WTC11 (cell line): ENCODE results near the gene CACNA2D4. TPM values are rescaled to one million over a fixed set of nuclear protein-coding genes. Genes with fewer than 3 reads are reported as not detected.

ENCODE experiments used
- ATAC-seq: fragments of 200-7000 bp; cut with Tn5 transposase; 2 replicates; pipeline ENCODE4 v1.10.0; 2021; ENCODE audit warnings: mild to moderate bottlenecking, moderate library complexity
- CTCF ChIA-PET: fragments of 300-600 bp; sonication (Branson Sonifier 250); formaldehyde crosslinking; loops from one replicate; lab custom pipeline; 2021; ENCODE audit warnings: antibody characterized with exemption; lab: Charles Lee
- POLR2A ChIA-PET: fragments of 350-600 bp; sonication (Branson Sonifier 250); formaldehyde crosslinking; loops from one replicate; lab custom pipeline; 2021; ENCODE audit warnings: antibody characterized with exemption; lab: Charles Lee
- DNase-seq: peaks from one replicate; pipeline ENCODE4 v3.0.0; 2021; ENCODE audit warnings: low spot score
- H3K27ac Mint-ChIP-seq: 2 replicates; pipeline ENCODE4 v1.8.0; 2021; ENCODE audit warnings: mixed read lengths
- H3K27me3 Mint-ChIP-seq: 2 replicates; pipeline ENCODE4 v1.8.0; 2021; ENCODE audit warnings: low read depth, mild to moderate bottlenecking, moderate library complexity, mixed read lengths
- H3K36me3 Mint-ChIP-seq: 2 replicates; pipeline ENCODE4 v1.8.0; 2021; ENCODE audit warnings: mixed read lengths
- H3K4me1 Mint-ChIP-seq: 2 replicates; pipeline ENCODE4 v1.8.0; 2022; ENCODE audit warnings: mixed read lengths
- H3K4me3 Mint-ChIP-seq: 2 replicates; pipeline ENCODE4 v1.8.0; 2021; ENCODE audit warnings: mild to moderate bottlenecking, moderate library complexity, mixed read lengths
- H3K9me3 Mint-ChIP-seq: 2 replicates; pipeline ENCODE4 v1.8.0; 2021; ENCODE audit warnings: mixed read lengths
- EMX1 ChIP-seq: fragments of 250-450 bp; sonication (Bioruptor Pico); IDR thresholded peaks from 2 replicates; pipeline ENCODE4 v1.8.0; 2021; ENCODE audit warnings: mild to moderate bottlenecking
- FOXK1 ChIP-seq: sonication (generic); formaldehyde crosslinking; IDR thresholded peaks from 2 replicates; pipeline ENCODE4 v1.8.0; 2022; ENCODE audit warnings: mild to moderate bottlenecking, moderate library complexity, missing genetic modification reagents
- GABPB1 ChIP-seq: sonication (generic); formaldehyde crosslinking; IDR thresholded peaks from 2 replicates; pipeline ENCODE4 v1.8.1; 2023; ENCODE audit warnings: mild to moderate bottlenecking, missing genetic modification reagents
- GTF2I ChIP-seq: fragments of 250-450 bp; sonication (Bioruptor Pico); conservative IDR thresholded peaks from 2 replicates; pipeline ENCODE4 v1.4.0; 2021; ENCODE audit warnings: mild to moderate bottlenecking
- NFATC4 ChIP-seq: fragments of 250-450 bp; sonication (Bioruptor Pico); IDR thresholded peaks from 2 replicates; pipeline ENCODE4 v1.9.0; 2021; ENCODE audit warnings: mild to moderate bottlenecking
- ZBTB21 ChIP-seq: sonication (generic); formaldehyde crosslinking; IDR thresholded peaks from 2 replicates; pipeline ENCODE4 v1.8.1; 2023; ENCODE audit warnings: mild to moderate bottlenecking, missing genetic modification reagents, borderline replicate concordance
- ZNF219 ChIP-seq: sonication (generic); formaldehyde crosslinking; IDR thresholded peaks from 2 replicates; pipeline ENCODE4 v1.8.0; 2023; ENCODE audit warnings: missing genetic modification reagents, mild to moderate bottlenecking, borderline replicate concordance
- ZNF416 ChIP-seq: fragments of 250-450 bp; sonication (Bioruptor Pico); IDR thresholded peaks from 2 replicates; pipeline ENCODE4 v1.9.0; 2021; ENCODE audit warnings: mild to moderate bottlenecking, inconsistent platforms
- total RNA-seq: library from RNA; stranded (reverse); gene quantifications from 3 replicates; pipeline ENCODE4 v1.2.3, GENCODE V29; 2021
- TF ChIP-seq, protein P1 (sequence below): sonication (generic); formaldehyde crosslinking; IDR thresholded peaks from 2 replicates; pipeline ENCODE4 v1.8.1; 2022; ENCODE audit warnings: mild to moderate bottlenecking, missing genetic modification reagents, moderate library complexity, borderline replicate concordance
- TF ChIP-seq, protein P2 (sequence below): fragments of 250-450 bp; sonication (Bioruptor Pico); IDR thresholded peaks from 2 replicates; pipeline ENCODE4 v2.1.2; 2022; ENCODE audit warnings: mild to moderate bottlenecking, moderate library complexity
- TF ChIP-seq, protein P3 (sequence below): sonication (generic); formaldehyde crosslinking; conservative IDR thresholded peaks from 2 replicates; pipeline ENCODE4 v1.8.1; 2023; ENCODE audit warnings: mild to moderate bottlenecking, low read depth, missing genetic modification reagents, moderate library complexity
- TF ChIP-seq, protein P4 (sequence below): sonication (generic); formaldehyde crosslinking; IDR thresholded peaks from 2 replicates; pipeline ENCODE4 v1.8.1; 2023; ENCODE audit warnings: mild to moderate bottlenecking, missing genetic modification reagents, moderate library complexity
- TF ChIP-seq, protein P5 (sequence below): fragments of 250-450 bp; sonication (Bioruptor Pico); IDR thresholded peaks from 2 replicates; pipeline ENCODE4 v1.8.0; 2021; ENCODE audit warnings: mild to moderate bottlenecking
- TF ChIP-seq, protein P6 (sequence below): fragments of 250-450 bp; sonication (Bioruptor Pico); IDR thresholded peaks from 2 replicates; pipeline ENCODE4 v1.9.0; 2021; ENCODE audit warnings: mild to moderate bottlenecking, borderline replicate concordance

Gene CACNA2D4
- total RNA-seq, 1 experiment from 2014 or later: 0.04 TPM

DNA sequence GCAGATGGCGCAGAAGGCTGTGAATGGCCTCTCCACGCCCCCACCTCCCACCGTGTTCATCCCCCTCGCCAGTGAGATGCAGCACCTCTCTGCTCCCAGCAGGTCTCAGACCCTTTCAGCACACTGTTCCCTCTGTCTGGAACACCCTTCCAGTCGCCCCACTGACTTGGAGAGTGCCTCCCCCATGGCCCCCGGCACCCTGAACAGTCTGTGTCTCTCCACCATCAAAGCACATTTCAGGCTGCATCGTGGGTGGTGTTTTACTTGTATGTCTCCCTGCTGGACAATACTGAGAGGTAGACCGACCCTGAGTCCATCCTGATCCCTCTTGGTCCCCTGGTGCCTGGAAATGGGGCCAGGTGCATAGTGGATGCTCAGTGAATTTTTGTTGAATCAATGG, 34.9 kb downstream of the CACNA2D4 start:
- ChIA-PET POLR2A (no interaction called here), CTCF (no interaction called here)
- H3K9me3 Mint-ChIP-seq: peaks cover 4% of the 10 kb centered on the region; the same call in 1 of the 2 replicates
- H3K4me3 Mint-ChIP-seq: no peak overlapping the region
- no peaks in the 10 kb centered on the region for H3K36me3 Mint-ChIP-seq
- no peak for ATAC-seq
- TF ChIP-seq, protein P1, sequence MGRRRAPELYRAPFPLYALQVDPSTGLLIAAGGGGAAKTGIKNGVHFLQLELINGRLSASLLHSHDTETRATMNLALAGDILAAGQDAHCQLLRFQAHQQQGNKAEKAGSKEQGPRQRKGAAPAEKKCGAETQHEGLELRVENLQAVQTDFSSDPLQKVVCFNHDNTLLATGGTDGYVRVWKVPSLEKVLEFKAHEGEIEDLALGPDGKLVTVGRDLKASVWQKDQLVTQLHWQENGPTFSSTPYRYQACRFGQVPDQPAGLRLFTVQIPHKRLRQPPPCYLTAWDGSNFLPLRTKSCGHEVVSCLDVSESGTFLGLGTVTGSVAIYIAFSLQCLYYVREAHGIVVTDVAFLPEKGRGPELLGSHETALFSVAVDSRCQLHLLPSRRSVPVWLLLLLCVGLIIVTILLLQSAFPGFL (CRISPR knock-in tag): no peak
- TF ChIP-seq, protein P2, sequence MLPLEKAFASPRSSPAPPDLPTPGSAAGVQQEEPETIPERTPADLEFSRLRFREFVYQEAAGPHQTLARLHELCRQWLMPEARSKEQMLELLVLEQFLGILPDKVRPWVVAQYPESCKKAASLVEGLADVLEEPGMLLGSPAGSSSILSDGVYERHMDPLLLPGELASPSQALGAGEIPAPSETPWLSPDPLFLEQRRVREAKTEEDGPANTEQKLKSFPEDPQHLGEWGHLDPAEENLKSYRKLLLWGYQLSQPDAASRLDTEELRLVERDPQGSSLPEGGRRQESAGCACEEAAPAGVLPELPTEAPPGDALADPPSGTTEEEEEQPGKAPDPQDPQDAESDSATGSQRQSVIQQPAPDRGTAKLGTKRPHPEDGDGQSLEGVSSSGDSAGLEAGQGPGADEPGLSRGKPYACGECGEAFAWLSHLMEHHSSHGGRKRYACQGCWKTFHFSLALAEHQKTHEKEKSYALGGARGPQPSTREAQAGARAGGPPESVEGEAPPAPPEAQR (CRISPR knock-in tag): no peak
- no peak overlapping the region for H3K27ac Mint-ChIP-seq
- H3K4me1 Mint-ChIP-seq: no peaks in the 10 kb centered on the region
- DNase-seq: no peak
- H3K27me3 Mint-ChIP-seq: no peaks in the 10 kb centered on the region; the same call in 1 of the 2 replicates

DNA sequence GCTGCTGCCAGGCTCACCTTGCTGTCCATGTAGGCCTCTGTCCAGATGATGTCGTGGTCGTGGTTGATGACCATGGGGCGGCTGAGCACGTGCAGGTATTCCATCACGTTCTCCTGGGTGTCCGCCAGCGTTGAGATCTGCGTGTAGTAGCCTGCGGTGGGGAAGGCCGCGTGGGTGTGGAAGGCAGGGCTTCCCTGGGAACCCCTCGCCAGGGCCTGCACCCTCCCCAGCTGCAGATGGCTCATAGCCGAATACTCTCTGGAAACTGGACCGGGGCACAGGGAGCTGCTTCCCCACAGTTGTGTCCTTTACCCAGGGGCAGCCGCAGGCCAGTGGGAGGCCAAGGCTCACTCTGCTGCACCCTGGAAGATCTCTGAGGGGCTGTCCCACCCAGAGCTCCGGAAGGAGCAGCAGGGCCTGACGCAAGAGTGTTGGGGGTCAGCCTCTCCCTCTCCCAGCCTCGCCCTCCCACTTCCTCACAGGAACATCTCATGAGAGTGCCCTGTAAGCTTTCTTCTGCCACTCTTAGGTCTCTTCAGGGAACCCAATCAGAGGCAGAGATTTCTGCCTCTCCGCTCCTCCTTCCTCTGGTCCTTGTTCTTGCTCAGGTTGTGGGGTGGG, 35.5 kb downstream of the CACNA2D4 start:
- Mint-ChIP-seq H3K27me3 (no peaks in the 10 kb centered on the region; the same call in 1 of the 2 replicates), H3K4me1 (no peaks in the 10 kb centered on the region), H3K27ac (no peak overlapping the region), H3K36me3 (no peaks in the 10 kb centered on the region), H3K4me3 (no peak overlapping the region), H3K9me3 (no peaks in the 10 kb centered on the region)
- POLR2A ChIA-PET: no interaction called here
- DNase-seq (no peak), ATAC-seq (no peak)
- TF ChIP-seq, protein P3, sequence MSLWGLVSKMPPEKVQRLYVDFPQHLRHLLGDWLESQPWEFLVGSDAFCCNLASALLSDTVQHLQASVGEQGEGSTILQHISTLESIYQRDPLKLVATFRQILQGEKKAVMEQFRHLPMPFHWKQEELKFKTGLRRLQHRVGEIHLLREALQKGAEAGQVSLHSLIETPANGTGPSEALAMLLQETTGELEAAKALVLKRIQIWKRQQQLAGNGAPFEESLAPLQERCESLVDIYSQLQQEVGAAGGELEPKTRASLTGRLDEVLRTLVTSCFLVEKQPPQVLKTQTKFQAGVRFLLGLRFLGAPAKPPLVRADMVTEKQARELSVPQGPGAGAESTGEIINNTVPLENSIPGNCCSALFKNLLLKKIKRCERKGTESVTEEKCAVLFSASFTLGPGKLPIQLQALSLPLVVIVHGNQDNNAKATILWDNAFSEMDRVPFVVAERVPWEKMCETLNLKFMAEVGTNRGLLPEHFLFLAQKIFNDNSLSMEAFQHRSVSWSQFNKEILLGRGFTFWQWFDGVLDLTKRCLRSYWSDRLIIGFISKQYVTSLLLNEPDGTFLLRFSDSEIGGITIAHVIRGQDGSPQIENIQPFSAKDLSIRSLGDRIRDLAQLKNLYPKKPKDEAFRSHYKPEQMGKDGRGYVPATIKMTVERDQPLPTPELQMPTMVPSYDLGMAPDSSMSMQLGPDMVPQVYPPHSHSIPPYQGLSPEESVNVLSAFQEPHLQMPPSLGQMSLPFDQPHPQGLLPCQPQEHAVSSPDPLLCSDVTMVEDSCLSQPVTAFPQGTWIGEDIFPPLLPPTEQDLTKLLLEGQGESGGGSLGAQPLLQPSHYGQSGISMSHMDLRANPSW: no peak
- TF ChIP-seq ZNF416 (CRISPR knock-in tag) (no peak), NFATC4 (no peak), EMX1 (CRISPR knock-in tag) (no peak)
- CTCF ChIA-PET: no interaction called here

DNA sequence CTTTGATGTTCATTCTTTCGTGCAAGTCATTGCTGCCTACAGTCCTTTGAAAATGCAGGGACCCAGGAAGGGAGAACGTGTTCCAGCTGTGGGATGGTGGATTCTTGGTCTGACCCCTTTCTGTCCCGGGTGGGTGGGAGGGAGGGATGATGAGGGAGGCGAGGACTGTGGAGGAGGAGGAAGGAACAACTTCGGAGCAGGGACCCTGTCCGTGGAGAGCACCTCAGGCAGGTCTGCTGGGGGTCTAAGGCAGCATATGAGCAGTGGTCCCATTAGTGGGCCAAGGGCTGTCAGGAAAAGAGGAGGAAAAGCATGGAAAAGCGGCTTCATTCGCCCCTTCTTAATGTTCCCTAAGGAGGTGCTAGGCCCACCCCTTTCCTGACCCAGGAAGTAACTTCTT, 36.0 kb downstream of the CACNA2D4 start:
- Mint-ChIP-seq H3K4me1 (no peaks in the 10 kb centered on the region), H3K36me3 (no peaks in the 10 kb centered on the region), H3K27me3 (no peaks in the 10 kb centered on the region), H3K27ac (no peak overlapping the region), H3K9me3 (no peaks in the 10 kb centered on the region), H3K4me3 (no peak overlapping the region)
- ATAC-seq: no peak
- POLR2A ChIA-PET: no interaction called here
- DNase-seq: no peak
- CTCF ChIA-PET: no interaction called here
- TF ChIP-seq, protein P4, sequence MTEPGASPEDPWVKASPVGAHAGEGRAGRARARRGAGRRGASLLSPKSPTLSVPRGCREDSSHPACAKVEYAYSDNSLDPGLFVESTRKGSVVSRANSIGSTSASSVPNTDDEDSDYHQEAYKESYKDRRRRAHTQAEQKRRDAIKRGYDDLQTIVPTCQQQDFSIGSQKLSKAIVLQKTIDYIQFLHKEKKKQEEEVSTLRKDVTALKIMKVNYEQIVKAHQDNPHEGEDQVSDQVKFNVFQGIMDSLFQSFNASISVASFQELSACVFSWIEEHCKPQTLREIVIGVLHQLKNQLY (CRISPR knock-in tag): no peak
- TF ChIP-seq, protein P2 (CRISPR knock-in tag): no peak
- TF ChIP-seq GTF2I (CRISPR knock-in tag): no peak
- TF ChIP-seq, protein P5, sequence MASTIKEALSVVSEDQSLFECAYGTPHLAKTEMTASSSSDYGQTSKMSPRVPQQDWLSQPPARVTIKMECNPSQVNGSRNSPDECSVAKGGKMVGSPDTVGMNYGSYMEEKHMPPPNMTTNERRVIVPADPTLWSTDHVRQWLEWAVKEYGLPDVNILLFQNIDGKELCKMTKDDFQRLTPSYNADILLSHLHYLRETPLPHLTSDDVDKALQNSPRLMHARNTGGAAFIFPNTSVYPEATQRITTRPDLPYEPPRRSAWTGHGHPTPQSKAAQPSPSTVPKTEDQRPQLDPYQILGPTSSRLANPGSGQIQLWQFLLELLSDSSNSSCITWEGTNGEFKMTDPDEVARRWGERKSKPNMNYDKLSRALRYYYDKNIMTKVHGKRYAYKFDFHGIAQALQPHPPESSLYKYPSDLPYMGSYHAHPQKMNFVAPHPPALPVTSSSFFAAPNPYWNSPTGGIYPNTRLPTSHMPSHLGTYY (CRISPR knock-in tag): no peak
- TF ChIP-seq, protein P6, sequence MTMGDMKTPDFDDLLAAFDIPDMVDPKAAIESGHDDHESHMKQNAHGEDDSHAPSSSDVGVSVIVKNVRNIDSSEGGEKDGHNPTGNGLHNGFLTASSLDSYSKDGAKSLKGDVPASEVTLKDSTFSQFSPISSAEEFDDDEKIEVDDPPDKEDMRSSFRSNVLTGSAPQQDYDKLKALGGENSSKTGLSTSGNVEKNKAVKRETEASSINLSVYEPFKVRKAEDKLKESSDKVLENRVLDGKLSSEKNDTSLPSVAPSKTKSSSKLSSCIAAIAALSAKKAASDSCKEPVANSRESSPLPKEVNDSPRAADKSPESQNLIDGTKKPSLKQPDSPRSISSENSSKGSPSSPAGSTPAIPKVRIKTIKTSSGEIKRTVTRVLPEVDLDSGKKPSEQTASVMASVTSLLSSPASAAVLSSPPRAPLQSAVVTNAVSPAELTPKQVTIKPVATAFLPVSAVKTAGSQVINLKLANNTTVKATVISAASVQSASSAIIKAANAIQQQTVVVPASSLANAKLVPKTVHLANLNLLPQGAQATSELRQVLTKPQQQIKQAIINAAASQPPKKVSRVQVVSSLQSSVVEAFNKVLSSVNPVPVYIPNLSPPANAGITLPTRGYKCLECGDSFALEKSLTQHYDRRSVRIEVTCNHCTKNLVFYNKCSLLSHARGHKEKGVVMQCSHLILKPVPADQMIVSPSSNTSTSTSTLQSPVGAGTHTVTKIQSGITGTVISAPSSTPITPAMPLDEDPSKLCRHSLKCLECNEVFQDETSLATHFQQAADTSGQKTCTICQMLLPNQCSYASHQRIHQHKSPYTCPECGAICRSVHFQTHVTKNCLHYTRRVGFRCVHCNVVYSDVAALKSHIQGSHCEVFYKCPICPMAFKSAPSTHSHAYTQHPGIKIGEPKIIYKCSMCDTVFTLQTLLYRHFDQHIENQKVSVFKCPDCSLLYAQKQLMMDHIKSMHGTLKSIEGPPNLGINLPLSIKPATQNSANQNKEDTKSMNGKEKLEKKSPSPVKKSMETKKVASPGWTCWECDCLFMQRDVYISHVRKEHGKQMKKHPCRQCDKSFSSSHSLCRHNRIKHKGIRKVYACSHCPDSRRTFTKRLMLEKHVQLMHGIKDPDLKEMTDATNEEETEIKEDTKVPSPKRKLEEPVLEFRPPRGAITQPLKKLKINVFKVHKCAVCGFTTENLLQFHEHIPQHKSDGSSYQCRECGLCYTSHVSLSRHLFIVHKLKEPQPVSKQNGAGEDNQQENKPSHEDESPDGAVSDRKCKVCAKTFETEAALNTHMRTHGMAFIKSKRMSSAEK: no peak
- TF ChIP-seq, protein P3: no peak
- no peak for TF ChIP-seq FOXK1 (CRISPR knock-in tag)
- TF ChIP-seq ZBTB21 (CRISPR knock-in tag): no peak
- TF ChIP-seq ZNF219 (CRISPR knock-in tag): no peak
- no peak for TF ChIP-seq GABPB1
